PC-9 (cell line): ENCODE measurements around the gene DHRS2.

Experiments
- CTCF ChIP-seq: fragments of 200-600 bp; sonication (generic); conservative IDR thresholded peaks from 2 replicates; pipeline ENCODE4 v1.6.1; 2017; ENCODE audit warnings: mixed run types, antibody characterized with exemption, mild to moderate bottlenecking, moderate library complexity
- EZH2 ChIP-seq: fragments of 200-600 bp; sonication (generic); IDR thresholded peaks from 2 replicates; pipeline ENCODE4 v1.8.0; 2017; ENCODE audit warnings: antibody characterized with exemption, low read depth

- TF ChIP-seq EZH2 (no peak), CTCF (no peak)
Observed at GRCh38 chr14:23639048-23639890, 3.1 kb downstream of the DHRS2 start.
